ENCODE results near the gene CACFD1.

- TF ChIP-seq CTCF (IDR thresholded peaks at IDR 0.05) (no peak), POLR2A (IDR thresholded peaks at IDR 0.05) (no peak)
These were observed 13.1 kb downstream of the CACFD1 start for GRCh38 chr9:133472753-133473378.

Data from tibial nerve (tissue), 3 donors.